HL-60 (cell line): Measurements from ENCODE around the gene GPHN.

Source experiments
- DNase-seq, 2 experiments: peaks; one replicate each; pipeline ENCODE4 v3.0.0-alpha.2; 2010 to 2020; ENCODE audit warnings: low read depth in 1 of 2, low spot score in 1 of 2
- H3K27ac ChIP-seq: fragments of 250-450 bp; sonication (Bioruptor Pico); replicated peaks from 2 replicates; pipeline ENCODE4 v1.5.1; 2020; ENCODE audit warnings: mild to moderate bottlenecking, moderate library complexity
- H3K27me3 ChIP-seq: fragments of 250-450 bp; sonication (Bioruptor Pico); 2 replicates; pipeline ENCODE4 v1.5.1; 2021; ENCODE audit warnings: mild to moderate bottlenecking, moderate library complexity; ENCODE audit not compliant: insufficient read depth, poor library complexity, severe bottlenecking
- H3K4me3 ChIP-seq: replicated peaks from 2 replicates; pipeline ENCODE4 v1.5.1; 2011; ENCODE audit warnings: mild to moderate bottlenecking, control low read depth, low read length; ENCODE audit not compliant: insufficient read depth
- GABPA ChIP-seq: IDR thresholded peaks from 2 replicates; pipeline ENCODE4 v1.6.1; 2012; ENCODE audit warnings: low read depth
- POLR2AphosphoS5 ChIP-seq: IDR thresholded peaks from 2 replicates; pipeline ENCODE4 v1.6.1; 2012; ENCODE audit warnings: low read depth
- REST ChIP-seq: IDR thresholded peaks from 2 replicates; pipeline ENCODE4 v1.6.1; 2012; ENCODE audit warnings: low read depth; ENCODE audit not compliant: insufficient replicate concordance
- SPI1 ChIP-seq: IDR thresholded peaks from 2 replicates; pipeline ENCODE4 v1.6.1; 2012; ENCODE audit warnings: low read depth, mild to moderate bottlenecking, borderline replicate concordance
- TF ChIP-seq, protein P1 (sequence below): IDR thresholded peaks from one replicate; pipeline ENCODE4 v1.5.1; 2011; ENCODE audit warnings: low read length, control low read depth, inconsistent platforms; ENCODE audit not compliant: insufficient read depth

GPHN gene

GRCh38 chr14:67191768-67192290, 683.9 kb downstream of the GPHN start:
- H3K27ac ChIP-seq, result no peak overlapping the region
- no peak for DNase-seq
- no peaks in the 10 kb centered on the region for H3K27me3 ChIP-seq
- TF ChIP-seq SPI1 (no peak), POLR2AphosphoS5 (no peak), REST (no peak), GABPA (no peak)
- TF ChIP-seq, protein P1, sequence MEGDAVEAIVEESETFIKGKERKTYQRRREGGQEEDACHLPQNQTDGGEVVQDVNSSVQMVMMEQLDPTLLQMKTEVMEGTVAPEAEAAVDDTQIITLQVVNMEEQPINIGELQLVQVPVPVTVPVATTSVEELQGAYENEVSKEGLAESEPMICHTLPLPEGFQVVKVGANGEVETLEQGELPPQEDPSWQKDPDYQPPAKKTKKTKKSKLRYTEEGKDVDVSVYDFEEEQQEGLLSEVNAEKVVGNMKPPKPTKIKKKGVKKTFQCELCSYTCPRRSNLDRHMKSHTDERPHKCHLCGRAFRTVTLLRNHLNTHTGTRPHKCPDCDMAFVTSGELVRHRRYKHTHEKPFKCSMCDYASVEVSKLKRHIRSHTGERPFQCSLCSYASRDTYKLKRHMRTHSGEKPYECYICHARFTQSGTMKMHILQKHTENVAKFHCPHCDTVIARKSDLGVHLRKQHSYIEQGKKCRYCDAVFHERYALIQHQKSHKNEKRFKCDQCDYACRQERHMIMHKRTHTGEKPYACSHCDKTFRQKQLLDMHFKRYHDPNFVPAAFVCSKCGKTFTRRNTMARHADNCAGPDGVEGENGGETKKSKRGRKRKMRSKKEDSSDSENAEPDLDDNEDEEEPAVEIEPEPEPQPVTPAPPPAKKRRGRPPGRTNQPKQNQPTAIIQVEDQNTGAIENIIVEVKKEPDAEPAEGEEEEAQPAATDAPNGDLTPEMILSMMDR, result no peak
- no peak overlapping the region for H3K4me3 ChIP-seq

DNA sequence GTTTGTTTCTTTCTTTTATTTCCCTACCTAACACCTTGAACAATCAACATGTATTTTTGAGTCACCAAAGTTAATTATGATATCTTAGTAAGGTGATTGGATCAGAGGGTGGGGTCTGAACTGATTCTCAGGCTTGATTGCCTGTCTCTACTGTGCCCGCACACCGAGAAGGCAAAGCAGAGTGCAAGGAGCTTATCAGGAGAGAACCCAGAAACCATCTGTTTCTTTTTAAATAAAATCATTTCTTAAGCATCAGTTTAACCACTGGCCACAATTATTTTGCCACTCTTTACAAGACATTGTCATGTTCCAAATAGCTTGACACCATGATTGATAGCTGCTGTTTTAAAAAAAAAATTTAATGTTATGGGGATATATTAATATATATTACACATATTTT, 684.4 kb downstream of the GPHN start:
- TF ChIP-seq POLR2AphosphoS5 (no peak), REST (no peak), SPI1 (no peak), GABPA (no peak)
- TF ChIP-seq, protein P1, result no peak
- no peaks in the 10 kb centered on the region for H3K27me3 ChIP-seq
- no peak overlapping the region for H3K4me3 ChIP-seq
- DNase-seq, result no peak
- no peak overlapping the region for H3K27ac ChIP-seq

- no peak for DNase-seq
- Histone ChIP-seq H3K4me3 (no peak overlapping the region), H3K27me3 (no peaks in the 10 kb centered on the region), H3K27ac (no peak overlapping the region)
- TF ChIP-seq GABPA (no peak), REST (no peak), SPI1 (no peak), POLR2AphosphoS5 (no peak)
- TF ChIP-seq, protein P1, result no peak
These were observed 687.3 kb downstream of the GPHN start for GRCh38 chr14:67195279-67195678.
